HG03571 (cell line): ENCODE data around the gene IFT20.

Experiments used
- ATAC-seq: cut with Tn5 transposase; IDR thresholded peaks from one replicate; pipeline ENCODE4 v1.9.1; 2021; ENCODE audit not compliant: unreplicated experiment

The IFT20 gene

DNA sequence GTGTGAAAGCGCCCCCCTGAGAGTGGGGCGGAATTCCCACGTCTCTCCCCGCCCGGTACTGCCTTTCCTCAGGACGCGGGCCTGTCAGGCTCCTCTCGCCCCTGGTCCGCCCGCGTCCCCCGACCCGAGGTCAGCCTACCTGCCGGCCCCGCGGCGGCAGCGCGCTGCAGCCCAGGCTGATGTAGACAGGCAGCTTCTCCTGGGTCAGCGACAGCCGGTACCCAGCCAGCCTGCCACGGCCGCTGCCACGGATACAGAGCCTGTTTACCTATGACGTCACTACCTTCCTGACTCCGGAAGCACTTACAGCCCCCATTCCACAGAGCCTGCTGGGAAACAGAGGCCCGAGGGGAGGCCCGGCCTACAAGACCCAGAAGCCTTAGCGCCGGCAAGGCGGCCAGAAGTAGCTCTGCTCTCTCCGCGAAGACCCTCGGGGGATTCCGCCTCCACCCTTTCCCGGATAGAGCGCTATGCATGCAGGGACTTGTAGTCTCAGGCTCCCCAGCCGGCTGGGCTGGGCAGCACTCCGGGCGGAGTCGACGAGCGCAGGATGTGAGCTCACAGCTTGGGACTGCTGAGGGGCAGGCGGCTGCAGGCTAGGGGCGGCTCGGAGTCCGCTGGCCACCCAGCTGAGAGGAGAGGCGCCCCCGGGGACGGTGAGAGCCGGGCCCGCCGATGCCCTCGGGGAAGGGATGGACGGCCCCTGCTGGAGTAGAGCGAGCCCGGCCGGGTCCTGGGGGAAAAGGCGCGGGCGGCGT is at the start of gene IFT20, which contains the start of gene TNFAIP1:
TSS of gene IFT20 (minus strand) at position 272 of the 758 bp plus-strand sequence. CDS start 3,487 bp downstream, outside the sequence.
TSS of gene TNFAIP1 (plus strand) at position 561 of the 758 bp plus-strand sequence. CDS start 3,761 bp downstream, outside the sequence.
- ATAC-seq, result peak; percentile 94

GRCh38 chr17:28385037-28385400 is 49.7 kb upstream of the IFT20 start:
- no peak for ATAC-seq

GRCh38 chr17:28384281-28385036 is 49.2 kb upstream of the IFT20 start:
- peak; percentile 66 for ATAC-seq

DNA sequence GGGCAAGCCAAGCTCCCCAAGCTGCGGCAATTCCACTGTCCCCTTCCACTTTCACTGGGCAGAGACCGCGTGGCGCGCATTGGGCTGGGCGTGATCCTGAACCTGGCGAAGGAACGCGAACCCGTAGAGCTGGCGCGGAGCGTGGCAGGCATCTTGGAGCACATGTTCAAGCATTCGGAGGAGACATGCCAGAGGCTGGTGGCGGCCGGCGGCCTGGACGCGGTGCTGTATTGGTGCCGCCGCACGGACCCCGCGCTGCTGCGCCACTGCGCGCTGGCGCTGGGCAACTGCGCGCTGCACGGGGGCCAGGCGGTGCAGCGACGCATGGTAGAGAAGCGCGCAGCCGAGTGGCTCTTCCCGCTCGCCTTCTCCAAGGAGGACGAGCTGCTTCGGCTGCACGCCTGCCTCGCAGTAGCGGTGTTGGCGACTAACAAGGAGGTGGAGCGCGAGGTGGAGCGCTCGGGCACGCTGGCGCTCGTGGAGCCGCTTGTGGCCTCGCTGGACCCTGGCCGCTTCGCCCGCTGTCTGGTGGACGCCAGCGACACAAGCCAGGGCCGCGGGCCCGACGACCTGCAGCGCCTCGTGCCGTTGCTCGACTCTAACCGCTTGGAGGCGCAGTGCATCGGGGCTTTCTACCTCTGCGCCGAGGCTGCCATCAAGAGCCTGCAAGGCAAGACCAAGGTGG is 46.0 kb upstream of the IFT20 start:
- ATAC-seq, result no peak

DNA sequence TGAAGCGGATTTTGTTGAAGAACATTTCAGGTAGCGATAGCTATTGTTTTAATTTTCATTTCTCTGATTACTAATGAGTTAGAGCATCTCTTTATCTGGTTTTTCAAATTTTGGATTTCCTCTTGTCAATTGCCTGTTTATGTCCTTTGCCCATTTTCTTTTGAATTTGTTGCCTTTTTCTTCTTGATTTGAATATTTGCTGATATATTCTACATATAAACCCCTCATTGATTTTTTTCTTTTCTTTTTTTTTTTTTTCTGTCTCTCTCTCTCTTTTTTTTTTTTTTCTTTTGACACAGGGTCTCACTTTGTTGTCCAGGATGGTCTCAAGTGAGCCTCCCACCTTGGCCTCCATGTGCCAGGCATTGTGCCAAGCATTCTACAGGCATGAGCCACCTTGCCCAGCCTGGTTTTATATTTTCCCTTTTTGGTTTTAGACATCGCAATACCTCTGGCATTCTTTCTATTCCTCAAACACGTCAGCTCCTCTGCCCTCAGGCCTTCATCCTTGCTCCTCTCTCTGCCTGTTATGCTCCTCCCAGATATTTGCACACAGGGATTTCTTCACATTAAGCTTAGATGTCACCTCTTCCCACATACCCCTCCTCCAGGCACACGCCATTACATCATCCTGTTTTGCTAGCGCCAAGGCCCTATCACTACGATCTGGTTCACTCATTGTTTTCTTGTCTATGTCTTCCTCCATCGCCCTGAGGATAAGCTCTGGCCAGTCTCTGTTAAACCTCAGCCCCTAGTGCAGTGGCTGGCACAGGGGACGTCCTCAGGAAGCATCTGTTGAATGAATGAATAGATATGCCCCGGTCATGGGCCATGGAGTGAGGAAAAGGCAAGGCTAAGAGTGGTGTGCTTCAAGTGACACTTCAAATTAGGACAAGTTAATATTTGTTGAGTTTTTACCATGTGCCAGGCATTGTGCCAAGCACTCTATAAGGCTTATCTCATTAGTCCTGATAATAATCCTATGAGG is 44.8 kb upstream of the IFT20 start:
- no peak for ATAC-seq

- no peak for ATAC-seq
These were observed 37.6 kb upstream of the IFT20 start for GRCh38 chr17:28372945-28373274.

- ATAC-seq, result no peak
These were observed 37.1 kb upstream of the IFT20 start for GRCh38 chr17:28372203-28372944.

- ATAC-seq, result peak; percentile 68
These were observed 36.3 kb upstream of the IFT20 start, which contains the start of gene SARM1 for GRCh38 chr17:28371245-28372202. Gene SARM1, plus strand, starts transcription at chr17:28371694. Its CDS starts 339 bp downstream, at chr17:28372033.

- no peak for ATAC-seq
These were observed 35.5 kb upstream of the IFT20 start for GRCh38 chr17:28370744-28371103.

DNA sequence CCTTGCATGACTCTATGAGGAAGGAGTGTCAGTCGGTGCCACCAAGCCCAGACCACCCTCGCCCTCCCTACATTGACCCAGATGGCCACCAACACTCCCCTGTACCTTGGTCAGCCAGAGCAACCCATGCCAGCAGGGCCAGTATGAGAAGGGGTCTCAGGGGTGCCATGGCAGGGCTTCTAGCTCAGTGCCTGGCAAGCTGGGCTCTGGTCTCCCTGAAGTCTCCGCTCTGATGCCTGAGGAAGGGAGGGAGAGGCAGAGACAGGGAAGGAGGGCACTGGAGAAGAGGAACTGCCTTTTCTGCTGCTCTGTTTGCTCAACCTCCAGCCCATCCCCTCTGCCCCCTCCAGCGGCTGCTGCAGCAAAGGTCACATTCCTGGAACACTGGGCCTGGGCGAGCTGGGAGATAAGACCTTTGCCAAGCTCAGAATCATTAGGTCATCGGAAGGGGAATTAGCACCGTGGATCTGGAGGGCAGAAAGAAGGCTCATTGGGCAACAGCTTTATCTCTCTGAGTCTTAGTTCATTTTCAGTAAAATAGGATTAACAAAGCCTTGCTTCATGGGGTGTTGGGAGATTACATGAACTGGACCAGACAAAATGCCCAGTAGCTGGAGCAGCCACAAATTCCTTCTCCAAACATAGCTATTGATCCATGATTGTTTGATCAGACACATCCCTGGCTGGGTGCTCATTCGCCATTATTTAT is 34.9 kb upstream of the IFT20 start, which contains the start of gene VTN:
TSS of gene VTN (minus strand) at position 273 of the 709 bp plus-strand sequence. CDS start at position 169, 104 bp downstream.
- ATAC-seq, result no peak

- no peak for ATAC-seq
These were observed 34.4 kb upstream of the IFT20 start for GRCh38 chr17:28369684-28370034.

DNA sequence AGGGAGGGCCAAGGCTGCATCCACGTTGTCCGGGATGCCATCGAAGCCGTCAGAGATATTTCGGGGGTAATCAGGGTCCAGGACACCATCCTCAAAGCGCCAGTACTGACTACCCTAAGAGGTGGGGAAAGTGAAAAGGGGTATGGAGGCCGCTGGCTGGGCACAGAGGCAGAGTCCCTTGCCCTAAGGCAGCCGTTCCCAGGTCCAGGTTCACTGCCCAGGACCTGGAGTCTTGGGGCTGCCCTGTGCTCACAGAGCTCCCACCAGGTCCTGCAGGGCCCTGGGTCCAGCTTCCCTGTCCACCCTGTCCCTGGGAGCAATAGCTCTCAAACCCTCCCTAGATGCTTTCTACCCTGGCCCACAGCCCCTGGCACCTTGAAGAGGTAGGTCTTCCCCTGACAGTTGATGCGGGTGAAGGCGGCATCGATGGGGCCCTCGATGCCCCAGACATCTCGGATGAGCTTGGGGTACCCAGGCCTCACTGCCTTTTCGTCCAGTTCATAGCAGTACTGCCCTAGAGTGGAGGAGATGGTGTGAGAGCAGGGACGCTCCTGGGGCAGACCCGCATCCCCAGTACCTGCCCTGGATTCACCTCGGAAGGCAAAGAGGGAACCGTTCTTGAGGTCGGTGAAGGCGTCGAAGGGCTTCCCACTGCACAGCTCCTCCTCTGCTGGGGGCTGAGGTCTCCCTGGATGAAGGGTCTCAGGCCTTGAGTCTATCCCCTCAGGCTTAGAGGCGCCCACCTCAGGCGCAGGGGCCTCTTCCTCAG is 33.8 kb upstream of the IFT20 start:
- ATAC-seq, result no peak

- ATAC-seq, result no peak
These were observed 33.1 kb upstream of the IFT20 start for GRCh38 chr17:28368306-28368831.

DNA sequence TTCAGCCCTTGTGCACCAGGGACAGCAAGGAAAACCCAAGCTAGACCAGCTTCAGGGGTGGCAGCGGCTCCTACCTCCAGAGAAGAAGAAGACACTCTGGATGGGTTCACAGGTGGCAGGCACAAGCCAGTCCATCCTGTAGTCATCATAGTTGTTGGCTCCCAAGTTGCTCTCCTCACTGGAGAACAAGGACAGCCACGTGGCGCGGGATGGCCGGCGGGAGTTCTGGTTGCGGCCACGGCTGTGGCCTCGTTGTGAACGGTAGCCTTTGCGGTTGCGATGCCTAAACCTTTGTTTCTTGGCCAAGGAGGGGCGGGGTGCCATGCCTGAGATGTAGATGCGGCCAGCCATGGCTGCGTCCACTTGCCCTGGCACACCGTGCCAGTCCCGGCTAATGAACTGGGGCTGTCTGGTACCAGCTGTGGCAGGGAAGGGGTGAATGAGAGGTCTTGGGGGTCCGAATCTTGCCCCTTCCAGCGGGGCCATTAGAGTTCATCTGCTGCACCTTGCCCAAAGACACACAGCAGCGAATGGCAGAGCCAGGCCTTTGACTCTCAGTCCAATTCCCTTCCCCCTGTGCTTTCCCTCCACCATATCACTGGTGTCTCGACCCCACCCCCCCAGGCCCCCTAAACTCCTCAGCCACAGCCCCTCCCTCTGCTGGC is 32.5 kb upstream of the IFT20 start:
- no peak for ATAC-seq

DNA sequence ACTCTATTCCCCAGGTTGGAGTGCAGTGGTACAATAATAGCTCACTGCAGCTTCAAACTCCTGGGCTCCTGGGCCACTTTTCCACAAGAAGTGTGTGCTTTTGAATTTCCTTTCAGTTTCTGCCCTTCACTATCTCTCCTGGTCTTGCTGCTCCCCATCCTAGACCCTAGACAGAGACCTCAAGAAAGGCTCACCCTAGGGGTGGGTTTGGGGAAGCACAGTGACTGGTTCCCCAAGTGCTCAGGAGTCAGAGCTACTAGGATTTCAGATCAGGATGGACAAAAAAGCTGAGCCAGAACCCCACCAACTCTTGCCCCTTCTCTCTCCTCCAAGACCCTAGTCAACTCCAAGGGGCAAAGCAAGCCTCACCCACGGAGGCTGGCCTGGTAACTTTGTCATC is 31.3 kb upstream of the IFT20 start:
- ATAC-seq, result no peak

DNA sequence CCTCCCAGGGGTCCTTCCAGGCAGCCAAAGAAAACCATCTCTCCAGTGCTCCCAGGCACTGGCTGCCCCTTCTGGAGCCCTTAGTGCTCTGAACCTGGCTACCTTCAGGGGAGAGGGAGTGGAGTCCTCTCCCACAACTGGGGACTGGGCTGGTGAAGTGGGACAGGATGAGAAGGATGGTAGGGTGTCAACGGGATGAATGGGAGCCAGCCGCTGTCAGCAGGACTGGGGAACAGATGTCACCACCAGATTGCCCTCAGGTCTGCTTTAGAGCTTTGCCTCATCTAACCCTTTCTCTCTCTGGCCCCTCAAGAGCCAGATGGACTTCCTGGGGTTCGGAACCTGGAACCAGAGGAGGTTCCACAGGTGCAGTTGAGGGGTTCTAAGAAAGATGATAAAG is 30.2 kb upstream of the IFT20 start:
- ATAC-seq, result no peak
